HFFc6 (cell line): ENCODE data around the gene TPST1. TPM values are rescaled to one million over a fixed set of nuclear protein-coding genes. Genes with fewer than 3 reads are reported as not detected.

ENCODE experiments used
- DNase-seq: peaks from one replicate; pipeline ENCODE4 v3.0.0-alpha.2; 2018
- H3K27ac Mint-ChIP-seq: 2 replicates; pipeline ENCODE4 v1.8.0; 2020; ENCODE audit warnings: mild to moderate bottlenecking, mixed read lengths
- H3K27me3 Mint-ChIP-seq: 2 replicates; pipeline ENCODE4 v1.8.0; 2021; ENCODE audit warnings: mild to moderate bottlenecking, moderate library complexity, mixed read lengths; ENCODE audit not compliant: insufficient read depth
- H3K36me3 Mint-ChIP-seq: 2 replicates; pipeline ENCODE4 v1.8.0; 2021; ENCODE audit warnings: low read depth, mixed read lengths
- H3K4me1 Mint-ChIP-seq: 2 replicates; pipeline ENCODE4 v1.8.0; 2020; ENCODE audit warnings: low read depth, mixed read lengths
- H3K4me3 Mint-ChIP-seq: 2 replicates; pipeline ENCODE4 v1.8.0; 2020; ENCODE audit warnings: mild to moderate bottlenecking, moderate library complexity, mixed read lengths
- H3K9me3 Mint-ChIP-seq: 2 replicates; pipeline ENCODE4 v1.8.0; 2020; ENCODE audit warnings: mild to moderate bottlenecking, mixed read lengths
- total RNA-seq, 6 experiments: library from RNA; stranded (reverse); fragmentation: NEBNext Ultra II Directional; extraction: Animal tissue kit (Norgen Biotek cat#: 25700); gene quantifications; 2 replicates in 1 of 6; 3 replicates in 5 of 6; pipeline ENCODE4 v1.2.3, GENCODE V29; 2021
- TF ChIP-seq, protein P1 (sequence below): fragments of 200-600 bp; sonication (generic); IDR thresholded peaks from 2 replicates; pipeline ENCODE4 v1.5.0; 2021; ENCODE audit warnings: antibody characterized with exemption, mild to moderate bottlenecking

Gene TPST1
- total RNA-seq, 6 experiments from 2014 or later, result 21.7 to 36.1 (median 29.2) TPM

GRCh38 chr7:66297579-66297978 is 92.4 kb downstream of the TPST1 start:
- TF ChIP-seq, protein P1, sequence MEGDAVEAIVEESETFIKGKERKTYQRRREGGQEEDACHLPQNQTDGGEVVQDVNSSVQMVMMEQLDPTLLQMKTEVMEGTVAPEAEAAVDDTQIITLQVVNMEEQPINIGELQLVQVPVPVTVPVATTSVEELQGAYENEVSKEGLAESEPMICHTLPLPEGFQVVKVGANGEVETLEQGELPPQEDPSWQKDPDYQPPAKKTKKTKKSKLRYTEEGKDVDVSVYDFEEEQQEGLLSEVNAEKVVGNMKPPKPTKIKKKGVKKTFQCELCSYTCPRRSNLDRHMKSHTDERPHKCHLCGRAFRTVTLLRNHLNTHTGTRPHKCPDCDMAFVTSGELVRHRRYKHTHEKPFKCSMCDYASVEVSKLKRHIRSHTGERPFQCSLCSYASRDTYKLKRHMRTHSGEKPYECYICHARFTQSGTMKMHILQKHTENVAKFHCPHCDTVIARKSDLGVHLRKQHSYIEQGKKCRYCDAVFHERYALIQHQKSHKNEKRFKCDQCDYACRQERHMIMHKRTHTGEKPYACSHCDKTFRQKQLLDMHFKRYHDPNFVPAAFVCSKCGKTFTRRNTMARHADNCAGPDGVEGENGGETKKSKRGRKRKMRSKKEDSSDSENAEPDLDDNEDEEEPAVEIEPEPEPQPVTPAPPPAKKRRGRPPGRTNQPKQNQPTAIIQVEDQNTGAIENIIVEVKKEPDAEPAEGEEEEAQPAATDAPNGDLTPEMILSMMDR, result no peak
- H3K4me3 Mint-ChIP-seq, result no peak overlapping the region
- peaks cover 21% of the 10 kb centered on the region for H3K4me1 Mint-ChIP-seq
- no peak overlapping the region for H3K27ac Mint-ChIP-seq
- H3K9me3 Mint-ChIP-seq, result peaks cover 12% of the 10 kb centered on the region
- H3K36me3 Mint-ChIP-seq, result peaks cover 35% of the 10 kb centered on the region
- no peak for DNase-seq
- no peaks in the 10 kb centered on the region for H3K27me3 Mint-ChIP-seq

- H3K36me3 Mint-ChIP-seq, result peaks cover 35% of the 10 kb centered on the region
- TF ChIP-seq, protein P1, result no peak
- H3K4me1 Mint-ChIP-seq, result peaks cover 33% of the 10 kb centered on the region
- peaks cover 12% of the 10 kb centered on the region for H3K9me3 Mint-ChIP-seq
- no peaks in the 10 kb centered on the region for H3K27me3 Mint-ChIP-seq
- H3K27ac Mint-ChIP-seq, result no peak overlapping the region
- no peak for DNase-seq
- no peak overlapping the region for H3K4me3 Mint-ChIP-seq
These were observed 96.1 kb downstream of the TPST1 start for GRCh38 chr7:66301249-66301648.

GRCh38 chr7:66301737-66302136 is 96.6 kb downstream of the TPST1 start:
- H3K27me3 Mint-ChIP-seq, result no peaks in the 10 kb centered on the region
- TF ChIP-seq, protein P1, result no peak
- peaks cover 35% of the 10 kb centered on the region for H3K36me3 Mint-ChIP-seq
- peaks cover 34% of the 10 kb centered on the region for H3K4me1 Mint-ChIP-seq
- no peak for DNase-seq
- no peak overlapping the region for H3K27ac Mint-ChIP-seq
- H3K9me3 Mint-ChIP-seq, result peaks cover 12% of the 10 kb centered on the region
- H3K4me3 Mint-ChIP-seq, result no peak overlapping the region

GRCh38 chr7:66303454-66304155 is 98.5 kb downstream of the TPST1 start:
- TF ChIP-seq, protein P1, result no peak
- Mint-ChIP-seq H3K9me3 (peaks cover 2% of the 10 kb centered on the region), H3K4me1 (peaks cover 40% of the 10 kb centered on the region), H3K27me3 (no peaks in the 10 kb centered on the region), H3K27ac (no peak overlapping the region), H3K36me3 (peaks cover 20% of the 10 kb centered on the region), H3K4me3 (no peak overlapping the region)
- DNase-seq, result no peak

DNA sequence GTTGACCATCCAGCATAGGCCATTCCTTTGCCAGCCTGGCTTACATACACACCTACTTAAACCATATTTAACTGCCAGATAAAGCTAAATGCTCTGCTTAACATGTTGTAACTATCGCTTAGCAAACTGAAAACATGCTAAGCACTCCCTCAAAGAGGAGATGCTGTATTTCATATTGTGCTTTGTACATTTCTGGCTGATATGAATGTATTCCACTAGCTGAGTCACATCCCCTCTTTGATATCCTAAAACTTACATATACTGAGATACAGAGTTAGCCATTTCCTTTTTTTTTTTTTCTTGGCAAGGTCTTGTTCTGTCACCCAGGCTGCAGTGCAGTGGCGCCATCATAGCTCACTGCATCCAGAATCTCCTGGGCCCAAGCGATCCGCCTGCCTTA is 99.4 kb downstream of the TPST1 start:
- H3K4me3 Mint-ChIP-seq, result no peak overlapping the region
- TF ChIP-seq, protein P1, result no peak
- no peak overlapping the region for H3K27ac Mint-ChIP-seq
- DNase-seq, result no peak
- H3K9me3 Mint-ChIP-seq, result no peaks in the 10 kb centered on the region
- H3K27me3 Mint-ChIP-seq, result peaks cover 3% of the 10 kb centered on the region; the same call in 1 of the 2 replicates
- peaks cover 14% of the 10 kb centered on the region for H3K36me3 Mint-ChIP-seq
- H3K4me1 Mint-ChIP-seq, result peaks cover 42% of the 10 kb centered on the region
